ENCODE data around the gene APOA5. TPM values are rescaled to one million over a fixed set of nuclear protein-coding genes. Genes with fewer than 3 reads are reported as not detected.

The APOA5 gene
- total and polyA plus RNA-seq, 4 donors, result 0.22 to 0.77 (median 0.31) TPM; not detected in 1

GRCh38 chr11:116814502-116814901, 22.8 kb upstream of the APOA5 start:
- no peak overlapping the region for H3K9ac ChIP-seq (ENCODE audit: insufficient read depth in 1 of 2, low read length in 2 of 2)
- no peak overlapping the region for H3K27ac ChIP-seq (ENCODE audit: low read depth in 1 of 2, low read length in 1 of 2)
- 50 to 81% methylated on average over 6 of the region's 6 CpGs for WGBS, 2 donors
- H3K27me3 ChIP-seq (ENCODE audit: control insufficient read depth in 3 of 3, insufficient read depth in 3 of 3, low read length in 2 of 3), result no peaks in the 10 kb centered on the region
- H3K4me3 ChIP-seq, result no peak overlapping the region
- no peak for ATAC-seq (ENCODE audit: insufficient read depth, low FRiP score)
- H3K4me1 ChIP-seq (ENCODE audit: control insufficient read depth in 5 of 5, insufficient read depth in 5 of 5, low read length in 5 of 5), result no peaks in the 10 kb centered on the region
- no peaks in the 10 kb centered on the region for H3K36me3 ChIP-seq (ENCODE audit: control insufficient read depth in 4 of 4, insufficient read depth in 4 of 4, low read length in 4 of 4)
- no peaks in the 10 kb centered on the region for H3K9me3 ChIP-seq (ENCODE audit: control insufficient read depth in 4 of 4, insufficient read depth in 3 of 4, low read length in 3 of 4)
- no peak for DNase-seq
- TF ChIP-seq CTCF (IDR thresholded peaks at IDR 0.05; ENCODE audit: control extremely low read depth, extremely low read depth), result no peak

GRCh38 chr11:116813781-116814471, 22.2 kb upstream of the APOA5 start:
- no peak for DNase-seq
- 74 to 76% methylated on average over 5 of the region's 5 CpGs for WGBS, 2 donors
- Histone ChIP-seq H3K27ac (ENCODE audit: low read depth in 1 of 2, low read length in 1 of 2) (no peak overlapping the region), H3K27me3 (ENCODE audit: control insufficient read depth in 3 of 3, insufficient read depth in 3 of 3, low read length in 2 of 3) (no peaks in the 10 kb centered on the region), H3K4me1 (ENCODE audit: control insufficient read depth in 5 of 5, insufficient read depth in 5 of 5, low read length in 5 of 5) (no peaks in the 10 kb centered on the region), H3K4me3 (no peak overlapping the region), H3K36me3 (ENCODE audit: control insufficient read depth in 4 of 4, insufficient read depth in 4 of 4, low read length in 4 of 4) (no peaks in the 10 kb centered on the region), H3K9me3 (ENCODE audit: control insufficient read depth in 4 of 4, insufficient read depth in 3 of 4, low read length in 3 of 4) (no peaks in the 10 kb centered on the region), H3K9ac (ENCODE audit: insufficient read depth in 1 of 2, low read length in 2 of 2) (no peak overlapping the region)
- ATAC-seq (ENCODE audit: insufficient read depth, low FRiP score), result no peak
- no peak for TF ChIP-seq CTCF (IDR thresholded peaks at IDR 0.05; ENCODE audit: control extremely low read depth, extremely low read depth)

- no peak for TF ChIP-seq CTCF (IDR thresholded peaks at IDR 0.05; ENCODE audit: control extremely low read depth, extremely low read depth)
- Histone ChIP-seq H3K9me3 (ENCODE audit: control insufficient read depth in 4 of 4, insufficient read depth in 3 of 4, low read length in 3 of 4) (no peaks in the 10 kb centered on the region), H3K27ac (ENCODE audit: low read depth in 1 of 2, low read length in 1 of 2) (no peak overlapping the region), H3K27me3 (ENCODE audit: control insufficient read depth in 3 of 3, insufficient read depth in 3 of 3, low read length in 2 of 3) (no peaks in the 10 kb centered on the region), H3K36me3 (ENCODE audit: control insufficient read depth in 4 of 4, insufficient read depth in 4 of 4, low read length in 4 of 4) (no peaks in the 10 kb centered on the region), H3K4me3 (no peak overlapping the region), H3K4me1 (ENCODE audit: control insufficient read depth in 5 of 5, insufficient read depth in 5 of 5, low read length in 5 of 5) (no peaks in the 10 kb centered on the region), H3K9ac (ENCODE audit: insufficient read depth in 1 of 2, low read length in 2 of 2) (no peak overlapping the region)
- ATAC-seq (ENCODE audit: insufficient read depth, low FRiP score) (no peak), DNase-seq (no peak)
- WGBS, 2 donors, result 88 to 91% methylated on average over 1 of the region's 1 CpG
Observed at GRCh38 chr11:116813170-116813569, 21.5 kb upstream of the APOA5 start.

- Histone ChIP-seq H3K4me3 (no peak overlapping the region), H3K4me1 (ENCODE audit: control insufficient read depth in 5 of 5, insufficient read depth in 5 of 5, low read length in 5 of 5) (no peaks in the 10 kb centered on the region), H3K36me3 (ENCODE audit: control insufficient read depth in 4 of 4, insufficient read depth in 4 of 4, low read length in 4 of 4) (no peaks in the 10 kb centered on the region), H3K27me3 (ENCODE audit: control insufficient read depth in 3 of 3, insufficient read depth in 3 of 3, low read length in 2 of 3) (no peaks in the 10 kb centered on the region), H3K27ac (ENCODE audit: low read depth in 1 of 2, low read length in 1 of 2) (no peak overlapping the region), H3K9me3 (ENCODE audit: control insufficient read depth in 4 of 4, insufficient read depth in 3 of 4, low read length in 3 of 4) (no peaks in the 10 kb centered on the region), H3K9ac (ENCODE audit: insufficient read depth in 1 of 2, low read length in 2 of 2) (no peak overlapping the region)
- TF ChIP-seq CTCF (IDR thresholded peaks at IDR 0.05; ENCODE audit: control extremely low read depth, extremely low read depth), result no peak
- DNase-seq (no peak), ATAC-seq (ENCODE audit: insufficient read depth, low FRiP score) (no peak)
- WGBS, 2 donors, result 88 to 98% methylated on average over 4 of the region's 4 CpGs
Observed at GRCh38 chr11:116812109-116812508, 20.4 kb upstream of the APOA5 start.

Data from lung (tissue), 12 donors.